ENCODE results near the gene RGS6.

Gene RGS6

DNA sequence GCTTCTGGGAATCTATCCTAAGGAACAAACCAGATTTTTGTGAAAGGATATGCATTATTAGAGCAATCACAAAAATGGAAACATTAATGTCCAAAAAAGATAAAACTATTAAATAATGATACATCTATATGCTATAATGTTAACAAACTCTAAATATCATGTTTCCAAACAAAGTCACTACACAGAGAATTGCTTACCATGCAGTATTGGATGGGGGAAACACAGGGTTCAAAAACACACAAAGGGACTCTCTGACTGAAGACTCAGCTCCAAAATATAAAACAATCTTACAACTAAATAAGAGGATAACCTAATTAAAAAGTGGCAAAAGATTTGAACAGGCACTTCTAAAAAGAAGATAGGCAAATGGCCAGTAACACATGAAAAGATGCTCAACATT lies 657.4 kb downstream of the RGS6 start:
- H3K4me3 ChIP-seq (ENCODE audit: low read length) = no peak overlapping the region
- no peaks in the 10 kb centered on the region for H3K9me2 ChIP-seq (replicated peaks; ENCODE audit: control insufficient read depth, low read length)
- no peaks in the 10 kb centered on the region for H3K4me1 ChIP-seq (ENCODE audit: control insufficient read depth, low read length)
- H3K79me2 ChIP-seq (ENCODE audit: control insufficient read depth, low read length) = no peaks in the 10 kb centered on the region
- no peaks in the 10 kb centered on the region for H4K20me1 ChIP-seq (ENCODE audit: control insufficient read depth, insufficient read depth, low read depth, low read length)
- no peak overlapping the region for H3K27ac ChIP-seq (ENCODE audit: low read depth, low read length)
- H3K9me3 ChIP-seq (ENCODE audit: control insufficient read depth, insufficient read depth, low read length) = no peaks in the 10 kb centered on the region
- H3F3A ChIP-seq (ENCODE audit: control insufficient read depth, insufficient read depth) = no peaks in the 10 kb centered on the region
- TF ChIP-seq, protein P1, sequence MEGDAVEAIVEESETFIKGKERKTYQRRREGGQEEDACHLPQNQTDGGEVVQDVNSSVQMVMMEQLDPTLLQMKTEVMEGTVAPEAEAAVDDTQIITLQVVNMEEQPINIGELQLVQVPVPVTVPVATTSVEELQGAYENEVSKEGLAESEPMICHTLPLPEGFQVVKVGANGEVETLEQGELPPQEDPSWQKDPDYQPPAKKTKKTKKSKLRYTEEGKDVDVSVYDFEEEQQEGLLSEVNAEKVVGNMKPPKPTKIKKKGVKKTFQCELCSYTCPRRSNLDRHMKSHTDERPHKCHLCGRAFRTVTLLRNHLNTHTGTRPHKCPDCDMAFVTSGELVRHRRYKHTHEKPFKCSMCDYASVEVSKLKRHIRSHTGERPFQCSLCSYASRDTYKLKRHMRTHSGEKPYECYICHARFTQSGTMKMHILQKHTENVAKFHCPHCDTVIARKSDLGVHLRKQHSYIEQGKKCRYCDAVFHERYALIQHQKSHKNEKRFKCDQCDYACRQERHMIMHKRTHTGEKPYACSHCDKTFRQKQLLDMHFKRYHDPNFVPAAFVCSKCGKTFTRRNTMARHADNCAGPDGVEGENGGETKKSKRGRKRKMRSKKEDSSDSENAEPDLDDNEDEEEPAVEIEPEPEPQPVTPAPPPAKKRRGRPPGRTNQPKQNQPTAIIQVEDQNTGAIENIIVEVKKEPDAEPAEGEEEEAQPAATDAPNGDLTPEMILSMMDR (IDR thresholded peaks at IDR 0.05; ENCODE audit: low read depth, low read length, poor library complexity, severe bottlenecking) = no peak
- TF ChIP-seq EZH2phosphoT487 (IDR thresholded peaks at IDR 0.05; ENCODE audit: borderline replicate concordance, low read length) = no peak
- H3K36me3 ChIP-seq (ENCODE audit: control insufficient read depth, low read length) = no peaks in the 10 kb centered on the region
- H3K4me2 ChIP-seq (ENCODE audit: low read length) = no peak overlapping the region
- peaks cover 10% of the 10 kb centered on the region for H3K27me3 ChIP-seq (ENCODE audit: control insufficient read depth, low read length)

DNA sequence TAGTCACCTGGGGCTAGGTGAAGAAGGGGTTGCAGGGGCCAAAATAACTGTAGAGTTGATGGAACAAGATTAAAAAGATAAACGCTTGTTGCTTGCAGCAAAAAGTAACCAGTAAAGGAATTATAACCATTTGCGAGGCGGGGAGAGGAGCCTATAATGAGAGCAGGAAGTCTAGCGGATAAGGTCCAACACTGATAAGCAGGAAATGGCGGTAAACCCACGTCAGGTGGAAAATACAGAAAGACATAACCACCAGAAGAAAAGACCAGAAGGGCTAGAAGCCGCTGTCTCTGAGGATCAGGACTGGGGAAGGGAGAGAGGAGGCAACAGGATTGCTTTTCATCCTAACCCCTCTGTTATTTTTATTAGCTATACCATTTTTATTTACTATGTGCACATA lies 658.3 kb downstream of the RGS6 start:
- Histone ChIP-seq H3K4me3 (ENCODE audit: low read length) (no peak overlapping the region), H3K4me1 (ENCODE audit: control insufficient read depth, low read length) (no peaks in the 10 kb centered on the region), H3K79me2 (ENCODE audit: control insufficient read depth, low read length) (no peaks in the 10 kb centered on the region), H3K27ac (ENCODE audit: low read depth, low read length) (no peak overlapping the region), H3K9me3 (ENCODE audit: control insufficient read depth, insufficient read depth, low read length) (no peaks in the 10 kb centered on the region), H3K9me2 (replicated peaks; ENCODE audit: control insufficient read depth, low read length) (no peaks in the 10 kb centered on the region), H3F3A (ENCODE audit: control insufficient read depth, insufficient read depth) (no peaks in the 10 kb centered on the region), H3K27me3 (ENCODE audit: control insufficient read depth, low read length) (peaks cover 12% of the 10 kb centered on the region), H3K4me2 (ENCODE audit: low read length) (no peak overlapping the region), H3K36me3 (ENCODE audit: control insufficient read depth, low read length) (no peaks in the 10 kb centered on the region), H4K20me1 (ENCODE audit: control insufficient read depth, insufficient read depth, low read depth, low read length) (no peaks in the 10 kb centered on the region)
- TF ChIP-seq, protein P1 (IDR thresholded peaks at IDR 0.05; ENCODE audit: low read depth, low read length, poor library complexity, severe bottlenecking) = no peak
- TF ChIP-seq EZH2phosphoT487 (IDR thresholded peaks at IDR 0.05; ENCODE audit: borderline replicate concordance, low read length) = no peak

DNA sequence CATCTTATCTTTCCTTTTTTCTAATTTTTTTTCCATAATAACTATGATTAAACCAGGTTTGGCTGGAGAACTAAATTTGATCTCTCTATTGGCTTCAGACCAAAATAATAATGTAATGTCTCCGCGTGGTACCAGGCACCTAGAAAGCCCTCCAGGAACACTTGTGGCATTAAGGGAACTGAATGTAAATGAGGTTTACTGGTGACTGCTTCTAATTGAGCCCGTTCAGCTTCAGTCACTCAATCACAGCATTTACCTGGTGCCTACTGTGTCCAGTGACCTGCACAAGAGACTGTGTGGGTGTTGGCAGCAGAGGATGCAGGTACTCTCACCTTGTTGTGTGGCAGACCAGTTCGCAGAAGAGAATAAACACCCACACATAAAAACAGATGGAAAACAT lies 659.2 kb downstream of the RGS6 start:
- no peaks in the 10 kb centered on the region for H3K36me3 ChIP-seq (ENCODE audit: control insufficient read depth, low read length)
- H3K79me2 ChIP-seq (ENCODE audit: control insufficient read depth, low read length) = no peaks in the 10 kb centered on the region
- no peak overlapping the region for H3K4me2 ChIP-seq (ENCODE audit: low read length)
- H3K27ac ChIP-seq (ENCODE audit: low read depth, low read length) = no peak overlapping the region
- H3K4me3 ChIP-seq (ENCODE audit: low read length) = no peak overlapping the region
- no peaks in the 10 kb centered on the region for H3K4me1 ChIP-seq (ENCODE audit: control insufficient read depth, low read length)
- H3F3A ChIP-seq (ENCODE audit: control insufficient read depth, insufficient read depth) = no peaks in the 10 kb centered on the region
- H3K9me2 ChIP-seq (replicated peaks; ENCODE audit: control insufficient read depth, low read length) = no peaks in the 10 kb centered on the region
- no peak for TF ChIP-seq EZH2phosphoT487 (IDR thresholded peaks at IDR 0.05; ENCODE audit: borderline replicate concordance, low read length)
- TF ChIP-seq, protein P1 (IDR thresholded peaks at IDR 0.05; ENCODE audit: low read depth, low read length, poor library complexity, severe bottlenecking) = no peak
- H3K27me3 ChIP-seq (ENCODE audit: control insufficient read depth, low read length) = peaks cover 15% of the 10 kb centered on the region
- H4K20me1 ChIP-seq (ENCODE audit: control insufficient read depth, insufficient read depth, low read depth, low read length) = no peaks in the 10 kb centered on the region
- no peaks in the 10 kb centered on the region for H3K9me3 ChIP-seq (ENCODE audit: control insufficient read depth, insufficient read depth, low read length)

All from DOHH2 (cell line).